Testis (tissue), 3 donors: Measurements from ENCODE around the gene SNURF. TPM values are rescaled to one million over a fixed set of nuclear protein-coding genes. Genes with fewer than 3 reads are reported as not detected.
A peak's percentile ranks its signal among the peaks of the same experiment; 100 is the strongest.

Experiments used
- DNase-seq: peaks from one replicate; pipeline ENCODE4 v3.0.0-alpha.2; 2019
- H3K27ac ChIP-seq, 2 donors: fragments of 200-600 bp; sonication (generic); one replicate each; pipeline ENCODE4 v1.5.1; 2019
- H3K27me3 ChIP-seq: fragments of 200-600 bp; sonication (generic); one replicate; pipeline ENCODE4 v1.5.1; 2019
- H3K36me3 ChIP-seq: fragments of 200-600 bp; sonication (generic); one replicate; pipeline ENCODE4 v1.5.1; 2017; ENCODE audit warnings: low read depth; ENCODE audit errors: missing control alignments
- H3K4me1 ChIP-seq: fragments of 200-600 bp; sonication (generic); one replicate; pipeline ENCODE4 v1.5.1; 2019
- H3K4me3 ChIP-seq, 2 donors: fragments of 200-600 bp; sonication (generic); one replicate each; pipeline ENCODE4 v1.5.1; 2017 to 2019
- H3K9me3 ChIP-seq: fragments of 200-600 bp; sonication (generic); one replicate; pipeline ENCODE4 v1.5.1; 2017
- POLR2A ChIP-seq: fragments of 450-650 bp; IDR thresholded peaks from one replicate; pipeline ENCODE4 v1.6.1; 2017; ENCODE audit warnings: antibody characterized with exemption, mild to moderate bottlenecking, moderate library complexity
- WGBS, 2 donors: methylation state at CpG; one replicate each; pipeline ENCODE4 v1.1.5; 2018; 5-methylcytosine and 5-hydroxymethylcytosine counted together
- intact Hi-C: fragments of 100-400 bp; cut with DNase I; formaldehyde crosslinking; loops from one replicate; pipeline ENCODE4 v1.15.1; 2023; ENCODE audit warnings: low total_unique reads
- polyA plus RNA-seq: library from polyadenylated mRNA; stranded (reverse); fragments of 350-450 nt; fragmentation: Illumina TruSeq; extraction: RNeasy Lipid Tissue Mini Kit (QIAGEN cat#74804); gene quantifications from one replicate; pipeline ENCODE4 v1.2.3, GENCODE V29; 2014; ENCODE audit warnings: low read depth, low replicate concordance; ENCODE audit not compliant: insufficient read depth
- total RNA-seq, 2 donors: library from RNA; depleted of rRNA; stranded (reverse); fragments of >200 nt; gene quantifications; one replicate each; pipeline ENCODE4 v1.2.3, GENCODE V29; 2016
- TF ChIP-seq, protein P1 (sequence below), 3 experiments: fragments of 450-650 bp in 2 of 3; fragments of 200-600 bp in 1 of 3; sonication (generic) in 1 of 3; IDR thresholded peaks; one replicate each; pipeline ENCODE4 v1.5.1; 2016 to 2019; ENCODE audit warnings: antibody characterized with exemption in 3 of 3, mild to moderate bottlenecking in 2 of 3, moderate library complexity in 1 of 3

The SNURF gene
- total and polyA plus RNA-seq, 3 donors from 2014 or later, result 8.6 to 15.7 (median 14.3) TPM

DNA sequence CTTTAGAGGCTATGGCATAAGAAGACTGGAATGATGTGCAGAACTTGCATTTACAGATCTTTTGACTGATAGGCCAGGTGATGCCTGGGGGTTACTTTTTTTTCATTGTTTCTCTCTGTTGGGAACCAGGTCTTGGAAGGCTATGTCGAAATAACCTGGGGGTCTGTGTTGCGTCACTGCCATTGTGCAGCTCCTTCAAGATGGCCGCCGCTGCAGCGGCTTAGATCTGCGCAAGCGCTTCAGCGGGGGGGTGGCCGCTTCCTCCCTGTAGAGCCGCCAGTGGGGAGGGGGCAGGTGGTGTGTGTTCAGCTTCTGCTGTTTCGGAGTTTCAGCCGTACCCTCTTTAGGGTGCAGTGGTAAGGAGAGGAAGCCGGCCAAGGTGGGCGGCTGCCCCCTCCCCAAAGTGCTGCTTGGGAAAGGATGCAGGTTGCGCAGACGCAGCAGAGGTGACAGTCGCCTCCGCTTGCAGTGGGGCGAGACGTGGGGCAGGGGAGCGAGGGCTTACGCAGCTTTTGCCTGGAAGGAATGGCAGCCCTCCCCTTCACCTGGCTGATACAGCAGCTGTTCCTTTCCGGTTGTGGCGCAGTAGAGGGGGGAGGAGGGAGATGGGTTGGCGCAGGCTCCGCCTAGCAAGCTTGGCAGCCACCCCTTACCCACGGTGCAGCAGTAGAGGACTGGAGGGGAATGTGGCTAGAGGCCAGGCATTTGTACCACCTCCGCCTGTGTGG lies 1.5 kb downstream of the SNURF start:
- no peaks in the 10 kb centered on the region for H3K36me3 ChIP-seq
- no peaks in the 10 kb centered on the region for H3K27me3 ChIP-seq
- H3K4me1 ChIP-seq, result no peaks in the 10 kb centered on the region
- peak overlapping the region; percentile 74 to 91 for H3K4me3 ChIP-seq
- H3K9me3 ChIP-seq, result no peaks in the 10 kb centered on the region
- DNase-seq, result peak; percentile 90
- H3K27ac ChIP-seq, result peak overlapping the region; percentile 81 to 83
- TF ChIP-seq POLR2A, result no peak
- TF ChIP-seq, protein P1, sequence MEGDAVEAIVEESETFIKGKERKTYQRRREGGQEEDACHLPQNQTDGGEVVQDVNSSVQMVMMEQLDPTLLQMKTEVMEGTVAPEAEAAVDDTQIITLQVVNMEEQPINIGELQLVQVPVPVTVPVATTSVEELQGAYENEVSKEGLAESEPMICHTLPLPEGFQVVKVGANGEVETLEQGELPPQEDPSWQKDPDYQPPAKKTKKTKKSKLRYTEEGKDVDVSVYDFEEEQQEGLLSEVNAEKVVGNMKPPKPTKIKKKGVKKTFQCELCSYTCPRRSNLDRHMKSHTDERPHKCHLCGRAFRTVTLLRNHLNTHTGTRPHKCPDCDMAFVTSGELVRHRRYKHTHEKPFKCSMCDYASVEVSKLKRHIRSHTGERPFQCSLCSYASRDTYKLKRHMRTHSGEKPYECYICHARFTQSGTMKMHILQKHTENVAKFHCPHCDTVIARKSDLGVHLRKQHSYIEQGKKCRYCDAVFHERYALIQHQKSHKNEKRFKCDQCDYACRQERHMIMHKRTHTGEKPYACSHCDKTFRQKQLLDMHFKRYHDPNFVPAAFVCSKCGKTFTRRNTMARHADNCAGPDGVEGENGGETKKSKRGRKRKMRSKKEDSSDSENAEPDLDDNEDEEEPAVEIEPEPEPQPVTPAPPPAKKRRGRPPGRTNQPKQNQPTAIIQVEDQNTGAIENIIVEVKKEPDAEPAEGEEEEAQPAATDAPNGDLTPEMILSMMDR (IDR thresholded peaks at IDR 0.05), result no peak
- WGBS, 2 donors, result 20 to 32% methylated on average over 5 to 28 of the region's 28 CpGs
- intact Hi-C loops, result no loop called here

DNA sequence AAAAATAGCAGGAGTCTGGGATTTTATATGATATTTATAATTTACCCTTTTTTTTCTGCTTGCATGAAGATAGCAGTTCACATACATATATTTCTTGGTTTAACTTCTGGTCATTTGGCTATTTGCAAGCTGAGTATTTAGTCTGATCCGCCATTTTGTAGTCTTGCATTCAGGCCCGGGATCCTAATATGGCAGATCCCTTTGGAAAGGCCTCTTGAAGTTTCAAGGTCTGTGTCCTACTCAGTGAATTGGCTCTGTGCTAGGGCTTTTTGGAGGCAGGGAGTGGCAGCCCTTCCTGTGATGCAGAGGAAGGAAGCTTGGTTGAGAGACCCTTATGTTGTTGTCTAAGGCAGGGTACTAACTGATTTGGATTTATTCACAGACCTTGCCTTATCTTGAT lies 2.9 kb downstream of the SNURF start:
- TF ChIP-seq, protein P1 (IDR thresholded peaks at IDR 0.05), result no peak
- TF ChIP-seq POLR2A, result no peak
- Histone ChIP-seq H3K9me3 (no peaks in the 10 kb centered on the region), H3K36me3 (no peaks in the 10 kb centered on the region), H3K4me1 (no peaks in the 10 kb centered on the region), H3K27me3 (no peaks in the 10 kb centered on the region), H3K27ac (no peak overlapping the region), H3K4me3 (no peak overlapping the region)
- 41 to 54% methylated on average over 2 of the region's 2 CpGs for WGBS, 2 donors
- intact Hi-C loops, result no loop called here
- DNase-seq, result peak; percentile 22

DNA sequence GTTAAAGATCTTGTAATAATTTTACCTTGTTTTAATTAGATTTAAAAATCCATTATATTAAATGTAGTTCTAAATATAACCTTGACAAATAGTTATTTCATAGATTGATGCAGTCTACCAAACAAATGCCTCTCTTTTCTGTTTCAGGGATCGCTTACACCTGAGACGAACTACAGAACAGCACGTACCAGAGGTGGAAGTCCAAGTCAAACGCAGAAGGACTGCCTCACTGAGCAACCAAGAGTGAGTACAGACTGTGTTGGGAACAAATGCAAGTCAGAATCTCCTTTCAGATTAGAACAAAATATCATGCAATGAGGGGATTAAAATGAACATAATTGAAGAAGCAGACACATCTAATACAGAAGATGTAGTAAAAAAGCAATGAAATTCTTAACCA lies 7.2 kb downstream of the SNURF start:
- H3K4me3 ChIP-seq, result no peak overlapping the region
- DNase-seq, result no peak
- H3K36me3 ChIP-seq, result no peaks in the 10 kb centered on the region
- 75 to 77% methylated on average over 4 of the region's 4 CpGs for WGBS, 2 donors
- intact Hi-C loops, result loop anchor here (5.0 kb wide), 1 partner anchor 475 kb away; the partner anchor contains the start of gene UBE3A
- H3K4me1 ChIP-seq, result no peaks in the 10 kb centered on the region
- H3K9me3 ChIP-seq, result no peaks in the 10 kb centered on the region
- H3K27me3 ChIP-seq, result no peaks in the 10 kb centered on the region
- TF ChIP-seq POLR2A, result no peak
- no peak overlapping the region for H3K27ac ChIP-seq

DNA sequence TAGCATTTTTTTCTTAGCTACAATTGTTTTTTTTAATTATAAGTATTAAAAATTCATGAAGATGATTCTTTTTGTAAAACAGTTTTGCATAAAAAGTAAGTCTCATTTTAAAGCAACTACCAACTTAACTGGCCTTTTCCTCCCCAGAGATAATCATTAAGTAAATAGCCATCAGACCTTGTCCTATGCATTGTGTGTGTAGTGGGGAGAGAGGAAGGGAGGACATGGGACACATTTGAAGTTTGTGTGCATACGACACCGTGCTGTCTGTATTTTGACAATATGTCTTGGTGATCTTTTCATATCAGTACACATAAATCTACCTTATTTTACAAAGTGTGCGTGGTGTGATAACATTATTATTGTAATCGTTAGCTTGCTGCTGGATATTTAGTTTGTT lies 8.1 kb downstream of the SNURF start:
- WGBS, 2 donors, result 92% methylated on average over 4 of the region's 4 CpGs
- TF ChIP-seq, protein P1 (IDR thresholded peaks at IDR 0.05), result no peak
- TF ChIP-seq POLR2A, result no peak
- Histone ChIP-seq H3K4me3 (no peak overlapping the region), H3K27ac (no peak overlapping the region), H3K9me3 (no peaks in the 10 kb centered on the region), H3K36me3 (no peaks in the 10 kb centered on the region), H3K27me3 (no peaks in the 10 kb centered on the region), H3K4me1 (no peaks in the 10 kb centered on the region)
- DNase-seq, result no peak
- intact Hi-C loops, result loop anchor here (5.0 kb wide), 1 partner anchor 474 kb away; the partner anchor contains the start of gene UBE3A

DNA sequence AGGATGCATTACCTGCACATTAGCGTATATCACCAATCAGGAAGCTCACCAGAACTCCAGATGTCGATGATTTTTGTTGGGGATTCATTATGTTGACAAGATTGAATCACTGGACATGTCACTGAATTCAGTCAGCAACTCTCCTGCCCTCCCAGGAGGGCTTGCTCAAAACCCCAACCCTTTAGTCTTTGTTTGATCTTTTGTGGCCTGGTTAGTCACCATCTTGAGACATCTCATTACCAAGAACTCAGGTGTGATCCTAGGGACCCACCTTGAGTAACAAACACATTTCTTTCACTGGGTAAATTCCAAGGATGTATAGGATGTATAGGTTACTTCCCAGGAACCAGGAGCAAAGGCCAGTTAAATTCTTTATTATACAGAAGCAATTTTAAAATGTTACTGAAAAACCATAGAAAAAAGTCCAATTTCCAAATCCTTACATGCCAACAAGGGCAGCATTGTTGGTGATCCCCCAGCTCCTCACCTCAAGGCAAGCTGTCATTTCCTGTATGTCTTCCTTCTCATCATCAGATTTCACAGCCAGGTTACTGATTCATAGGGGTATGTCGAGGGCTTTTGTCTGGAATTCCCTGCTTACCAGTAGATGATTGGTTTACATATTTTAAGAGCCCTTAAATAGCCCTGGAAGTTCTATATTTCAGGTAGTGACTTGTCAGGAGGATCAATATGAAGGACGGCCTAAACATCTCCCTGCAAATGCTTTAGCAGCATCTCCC lies 11.7 kb downstream of the SNURF start:
- Histone ChIP-seq H3K4me1 (no peaks in the 10 kb centered on the region), H3K27ac (no peak overlapping the region), H3K36me3 (no peaks in the 10 kb centered on the region), H3K27me3 (no peaks in the 10 kb centered on the region), H3K9me3 (no peaks in the 10 kb centered on the region), H3K4me3 (no peak overlapping the region)
- no peak for TF ChIP-seq POLR2A
- TF ChIP-seq, protein P1 (IDR thresholded peaks at IDR 0.05), result no peak
- DNase-seq, result no peak
- 77 to 80% methylated on average over 4 of the region's 4 CpGs for WGBS, 2 donors
- intact Hi-C loops, result no loop called here
